GM12801 (cell line): ENCODE data around the gene PNPLA2.

Experiments
- CTCF ChIP-seq: IDR thresholded peaks from one replicate; pipeline ENCODE4 v1.5.1; 2011; ENCODE audit warnings: control low read depth; ENCODE audit not compliant: insufficient read length; ENCODE audit errors: extremely low read depth

Gene PNPLA2

DNA sequence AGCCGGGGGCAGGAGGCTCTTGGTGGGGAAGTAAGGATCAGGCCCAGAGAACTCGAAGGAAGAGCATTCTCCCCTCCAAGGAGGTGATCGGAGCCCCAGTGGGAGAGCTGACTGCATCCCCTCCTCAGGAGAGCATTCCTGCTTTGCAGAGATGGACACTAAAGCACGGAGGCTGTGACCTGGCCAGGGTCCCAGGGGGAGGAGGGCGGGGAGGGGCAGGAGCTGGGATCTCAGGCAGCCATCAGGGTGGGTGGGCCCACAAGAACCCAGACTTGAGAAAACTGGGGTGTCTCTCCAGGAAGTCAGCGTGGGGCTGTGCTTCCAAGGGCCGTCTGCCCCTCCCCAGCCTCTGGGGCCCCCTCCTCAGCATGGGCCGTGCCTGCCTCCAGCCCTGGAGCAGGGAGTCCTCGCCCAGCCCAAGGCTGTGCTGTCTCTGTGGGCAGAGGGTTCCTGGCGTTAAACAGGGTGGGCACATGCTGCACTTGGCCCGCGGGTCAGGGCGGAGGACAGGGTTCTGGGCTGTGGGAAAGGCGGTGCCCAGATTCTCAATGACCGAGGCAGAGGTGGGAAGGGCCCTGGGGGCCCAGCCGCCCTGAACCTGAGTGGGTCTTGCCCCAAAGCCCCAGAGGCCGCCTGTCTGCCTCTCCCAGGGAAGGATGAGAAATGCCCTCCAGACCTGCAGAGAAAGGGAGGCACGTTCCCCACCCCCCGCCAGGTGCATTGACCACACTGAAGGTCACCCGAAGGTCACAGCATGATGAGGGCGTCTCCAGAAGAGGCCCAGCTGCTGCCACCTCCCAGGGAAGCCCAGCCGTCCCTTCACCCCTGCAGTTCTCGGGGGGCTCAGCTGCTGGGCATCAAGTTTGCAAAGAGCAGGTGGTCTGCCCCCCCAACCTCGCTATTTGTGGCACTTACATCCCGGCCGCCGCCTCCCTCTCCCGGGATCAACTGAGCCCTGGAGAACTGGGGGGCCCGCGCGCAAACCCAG is 29.5 kb upstream of the PNPLA2 start:
- TF ChIP-seq CTCF = no peak

GRCh38 chr11:789943-790342 is 28.8 kb upstream of the PNPLA2 start, which contains the start of gene CEND1:
CEND1 (minus strand) TSS chr11:790090; CDS start chr11:788576, 1,514 bp downstream.
- no peak for TF ChIP-seq CTCF

DNA sequence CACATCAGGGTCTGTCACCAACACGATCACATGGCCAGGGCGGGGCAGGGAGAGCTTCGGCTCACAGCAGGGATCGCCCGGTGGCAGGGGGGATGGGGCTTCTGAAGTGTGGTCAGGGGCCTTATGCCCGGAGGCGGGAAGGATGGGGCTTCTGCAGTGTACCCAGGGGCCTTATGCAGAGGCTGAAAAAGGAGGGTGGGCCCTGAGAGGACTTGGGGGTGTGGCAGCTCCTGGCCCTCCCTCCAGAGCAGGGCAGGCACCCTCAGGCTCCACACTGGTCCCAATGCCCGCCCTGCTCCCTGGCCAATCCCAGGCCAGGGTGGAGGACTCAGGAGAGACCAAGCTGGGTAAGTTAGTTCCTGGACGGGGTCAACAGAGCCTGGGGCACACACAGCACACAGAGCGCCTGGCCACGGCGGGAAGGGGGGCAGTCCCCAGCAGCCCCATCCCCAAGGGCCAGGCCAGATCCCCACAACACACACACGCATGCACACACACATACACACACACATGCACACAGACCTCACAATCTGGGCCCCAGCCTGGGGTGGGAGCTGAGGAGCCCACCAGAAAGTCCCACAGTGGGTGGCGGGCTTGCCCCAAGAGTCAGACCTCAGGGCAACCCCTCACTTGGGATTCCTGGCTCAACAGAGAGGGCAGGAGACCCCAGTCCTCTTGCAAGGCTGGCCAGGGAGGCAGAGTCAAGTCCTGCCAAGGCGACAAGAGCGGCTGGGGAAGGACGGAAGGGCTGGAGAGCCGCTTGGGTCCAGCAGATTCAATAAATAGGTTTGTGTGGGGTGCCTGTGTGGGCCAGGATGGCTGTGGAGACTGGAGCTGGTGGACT is 27.8 kb upstream of the PNPLA2 start:
- no peak for TF ChIP-seq CTCF

DNA sequence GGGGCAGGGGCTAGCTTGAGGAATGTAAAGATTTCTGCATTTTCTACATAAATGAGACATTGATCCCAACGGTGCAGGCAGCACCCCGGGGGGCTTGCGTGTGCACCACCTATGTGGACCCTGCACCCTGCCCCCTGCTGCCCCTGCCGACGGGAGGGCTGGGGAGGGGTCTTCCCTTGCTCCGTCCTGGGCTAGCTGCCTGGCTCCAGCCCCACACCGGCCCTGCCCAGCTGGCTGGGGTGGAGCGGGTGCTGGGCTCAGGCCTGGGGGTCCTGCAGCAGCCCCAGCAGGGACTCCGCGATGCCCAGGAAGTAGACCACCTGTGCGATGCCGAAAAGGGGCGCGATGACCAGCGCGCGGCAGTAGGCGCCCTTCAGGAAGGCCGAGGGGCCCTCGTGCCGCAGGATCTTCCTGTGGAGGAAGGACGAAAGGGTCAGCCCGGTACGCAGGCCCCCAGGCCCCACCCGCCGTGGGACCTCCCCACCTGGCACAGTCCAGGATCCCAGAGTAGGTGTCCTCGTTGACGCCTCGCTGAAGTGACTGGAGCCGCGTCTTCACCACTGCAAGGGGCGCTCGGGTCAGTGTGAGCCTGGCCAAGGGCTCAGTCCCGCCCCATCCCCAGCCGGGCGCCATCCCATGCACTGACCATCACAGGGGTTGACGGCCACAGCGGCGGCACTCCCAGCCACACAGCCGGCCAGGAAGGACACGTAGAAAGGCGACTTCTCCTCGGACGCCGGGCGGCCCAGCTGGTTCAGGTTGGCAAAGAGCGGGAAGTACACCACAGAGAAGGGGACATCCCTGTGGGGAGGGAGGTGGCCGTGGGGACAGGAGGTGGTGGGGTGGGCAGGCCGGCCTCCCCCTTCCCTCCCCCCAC is 26.8 kb upstream of the PNPLA2 start:
- no peak for TF ChIP-seq CTCF

DNA sequence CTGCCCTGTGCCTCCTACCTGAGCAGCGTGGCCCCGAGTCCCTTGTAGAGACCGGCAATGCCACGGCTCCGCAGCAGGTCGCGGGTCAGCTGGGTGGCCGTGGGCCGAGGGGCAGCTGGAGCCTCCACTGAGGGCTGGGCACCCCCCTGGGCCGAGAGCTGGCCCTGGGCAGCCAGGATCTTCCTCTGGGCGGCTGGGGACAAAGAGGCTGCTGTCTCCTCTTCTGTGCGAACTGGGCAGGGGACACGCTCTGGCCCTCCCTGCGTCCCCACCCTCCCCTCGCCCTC is 26.2 kb upstream of the PNPLA2 start:
- no peak for TF ChIP-seq CTCF

DNA sequence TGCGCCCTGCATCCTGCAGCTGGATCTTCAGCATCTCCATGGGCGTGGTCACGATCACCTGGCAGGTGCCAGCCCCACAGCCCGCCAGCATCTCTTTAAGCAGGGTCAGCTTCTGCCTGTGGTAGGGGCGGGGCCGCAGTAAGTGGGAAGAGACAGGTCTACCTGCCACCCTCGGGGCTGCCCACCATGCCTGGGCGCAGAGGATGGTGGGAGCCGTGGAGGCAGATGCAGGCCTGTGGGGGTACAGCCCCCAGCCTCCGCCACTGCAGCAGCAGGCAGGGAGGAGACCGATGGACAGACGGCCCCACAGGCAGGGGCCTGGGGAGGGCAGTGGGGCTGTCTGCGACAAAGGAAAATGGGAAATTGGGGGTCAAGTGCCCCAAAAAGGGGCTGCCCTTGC is 25.8 kb upstream of the PNPLA2 start:
- TF ChIP-seq CTCF = no peak
